ENCODE results near the gene FBXO27. TPM values are rescaled to one million over a fixed set of nuclear protein-coding genes. Genes with fewer than 3 reads are reported as not detected.

FBXO27 gene
- total and polyA plus RNA-seq, 2 of the 13 experiments (the other 11 are each of a cell fraction or from before 2014, with no cell fraction given), result 0.15 to 2.8 TPM

DNA sequence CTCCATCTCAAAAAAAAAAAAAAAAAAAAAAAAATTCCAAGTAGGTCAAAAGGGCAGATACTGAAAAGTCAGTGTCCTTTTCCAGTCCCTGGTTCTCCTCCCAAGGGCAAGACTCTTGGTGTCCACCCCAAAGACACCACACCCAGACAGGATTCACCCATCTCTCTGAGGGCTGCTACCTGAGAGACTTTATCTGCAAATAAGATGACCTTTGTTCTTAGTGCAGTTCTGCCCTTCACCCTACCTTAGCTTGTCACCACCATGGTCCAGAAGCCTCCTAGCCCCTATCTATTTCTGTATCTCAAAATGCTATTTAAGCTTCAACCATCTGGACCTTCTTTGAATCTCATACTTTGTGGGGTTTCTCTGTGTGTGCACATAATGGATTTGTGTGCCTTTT, 4.2 kb upstream of the FBXO27 start (continued):
- TF ChIP-seq CHD2 (IDR thresholded peaks at IDR 0.05; ENCODE audit: low read depth, low read length) (no peak), ZZZ3 (CRISPR knock-in tag; IDR thresholded peaks at IDR 0.05; ENCODE audit: borderline replicate concordance) (no peak), NONO (IDR thresholded peaks at IDR 0.05) (no peak), NONO (CRISPR knock-in tag; conservative IDR thresholded peaks at IDR 0.05) (no peak)

DNA sequence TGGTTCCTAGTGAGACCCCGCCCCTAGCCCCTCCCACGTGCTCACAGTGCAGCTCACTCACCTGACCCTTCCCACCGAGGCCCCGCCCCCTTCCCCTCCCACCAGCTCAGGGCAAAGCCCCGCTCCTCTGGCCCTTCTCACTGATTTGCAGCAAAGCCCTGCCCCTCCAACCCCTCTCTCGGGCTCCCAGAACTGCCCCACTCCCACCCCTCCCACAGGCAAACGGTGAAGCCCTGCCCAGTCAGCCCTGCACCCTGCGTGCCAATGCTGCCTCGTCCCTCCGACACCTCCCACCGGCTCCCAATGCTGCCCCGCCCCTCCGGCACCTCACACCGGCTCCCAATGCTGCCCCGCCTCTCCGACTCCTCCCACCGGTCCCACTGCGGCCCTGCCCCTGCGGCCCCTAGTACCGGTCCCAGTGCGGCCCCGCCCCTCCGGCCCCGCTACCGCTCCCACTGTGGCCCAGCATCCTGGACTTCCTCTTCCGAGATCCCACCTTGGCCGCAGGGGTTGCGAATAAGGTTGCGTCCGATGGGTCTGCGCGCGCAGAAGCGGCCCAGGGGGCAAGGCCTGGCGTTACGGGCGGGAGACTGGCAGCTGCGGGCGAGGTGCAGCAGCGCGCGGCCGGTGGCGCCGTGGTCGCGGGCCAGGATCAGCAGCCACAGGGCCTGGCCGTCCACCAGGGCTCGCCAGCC, 834 bp downstream of the FBXO27 start:
- intact Hi-C loops (cut with micrococcal nuclease; ENCODE audit: unreplicated experiment) (no loop called here), in situ Hi-C loops (cut with HindIII; ENCODE audit: extremely low pct_ligation_motif_present, low pct_unique_long_range_greater_than_20kb) (loop anchor here (5.0 kb wide), 1 partner anchor 56 kb away; no protein-coding TSS in a partner anchor)
- DNase-seq (ENCODE audit: low spot score) (no peak), FAIRE-seq (no peak), ATAC-seq (peak; percentile 88)
- no TSS peak for BruUV-seq (replicated peaks)
- Histone ChIP-seq H3K79me2 (ENCODE audit: insufficient read depth, low read length) (no peaks in the 10 kb centered on the region), H2AFZ (ENCODE audit: low read length) (no peak overlapping the region), H3K4me1 (ENCODE audit: insufficient read depth, low read length) (peaks cover 43% of the 10 kb centered on the region), H3K9me3 (ENCODE audit: low read length) (no peaks in the 10 kb centered on the region), H3K9ac (ENCODE audit: insufficient read depth, low read depth, low read length) (no peak overlapping the region; the same call in 1 of the 2 replicates), H3K36me3 (replicated peaks in 1 of 2; ENCODE audit: control insufficient read depth in 1 of 2, insufficient read depth in 2 of 2, low read length in 2 of 2) (no peaks in the 10 kb centered on the region), H3K27me3 (ENCODE audit: control insufficient read depth in 1 of 2, insufficient read depth in 2 of 2, low read length in 2 of 2) (no peaks in the 10 kb centered on the region; a peak in 1 of 5 replicates), H3K4me3 (replicated peaks in 1 of 3; ENCODE audit: insufficient read depth in 1 of 3, low read depth in 2 of 3, low read length in 3 of 3) (peak overlapping the region; percentile 48 to 68 (median 59)), H3K4me2 (ENCODE audit: low read depth, low read length) (peak overlapping the region; percentile 99), H4K20me1 (ENCODE audit: insufficient read depth, low read length) (no peaks in the 10 kb centered on the region), H3K27ac (ENCODE audit: extremely low read length, insufficient read depth, low read length) (peak overlapping the region; percentile 56)
- 22% methylated on average over 34 of the region's 49 CpGs for WGBS (ENCODE audit: low lambda C conversion rate)
- CTCF ChIA-PET (ENCODE audit: low intra/inter-chr PET ratio, low total read pairs), result no interaction called here
- POLR2A ChIA-PET, result interaction anchor here (0.6 to 1.0 kb wide), 4 partner anchors 51 to 114 kb away, joined by 3 to 5 read pairs (median 3); partner anchors contain the start of genes FBXO17, MRPS12 and SARS2
- TF ChIP-seq XRCC5 (optimal IDR thresholded peaks at IDR 0.05; ENCODE audit: low read length) (no peak), NCOA2 (CRISPR knock-in tag; IDR thresholded peaks at IDR 0.05) (no peak), MXI1 (IDR thresholded peaks at IDR 0.05; ENCODE audit: borderline replicate concordance, low read depth, low read length) (0 out of 3 replicates have a peak, but pooled peaks have one; percentile 8), SP4 (CRISPR knock-in tag; IDR thresholded peaks at IDR 0.05) (peak; percentile 80), ZMAT3 (CRISPR knock-in tag; conservative IDR thresholded peaks at IDR 0.05) (0 out of 2 replicates have a peak, but pooled peaks have one; percentile 6)
- TF ChIP-seq, protein P1, sequence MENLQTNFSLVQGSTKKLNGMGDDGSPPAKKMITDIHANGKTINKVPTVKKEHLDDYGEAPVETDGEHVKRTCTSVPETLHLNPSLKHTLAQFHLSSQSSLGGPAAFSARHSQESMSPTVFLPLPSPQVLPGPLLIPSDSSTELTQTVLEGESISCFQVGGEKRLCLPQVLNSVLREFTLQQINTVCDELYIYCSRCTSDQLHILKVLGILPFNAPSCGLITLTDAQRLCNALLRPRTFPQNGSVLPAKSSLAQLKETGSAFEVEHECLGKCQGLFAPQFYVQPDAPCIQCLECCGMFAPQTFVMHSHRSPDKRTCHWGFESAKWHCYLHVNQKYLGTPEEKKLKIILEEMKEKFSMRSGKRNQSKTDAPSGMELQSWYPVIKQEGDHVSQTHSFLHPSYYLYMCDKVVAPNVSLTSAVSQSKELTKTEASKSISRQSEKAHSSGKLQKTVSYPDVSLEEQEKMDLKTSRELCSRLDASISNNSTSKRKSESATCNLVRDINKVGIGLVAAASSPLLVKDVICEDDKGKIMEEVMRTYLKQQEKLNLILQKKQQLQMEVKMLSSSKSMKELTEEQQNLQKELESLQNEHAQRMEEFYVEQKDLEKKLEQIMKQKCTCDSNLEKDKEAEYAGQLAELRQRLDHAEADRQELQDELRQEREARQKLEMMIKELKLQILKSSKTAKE (CRISPR knock-in tag; IDR thresholded peaks at IDR 0.05; ENCODE audit: borderline replicate concordance), result no peak
- TF ChIP-seq, protein P2, sequence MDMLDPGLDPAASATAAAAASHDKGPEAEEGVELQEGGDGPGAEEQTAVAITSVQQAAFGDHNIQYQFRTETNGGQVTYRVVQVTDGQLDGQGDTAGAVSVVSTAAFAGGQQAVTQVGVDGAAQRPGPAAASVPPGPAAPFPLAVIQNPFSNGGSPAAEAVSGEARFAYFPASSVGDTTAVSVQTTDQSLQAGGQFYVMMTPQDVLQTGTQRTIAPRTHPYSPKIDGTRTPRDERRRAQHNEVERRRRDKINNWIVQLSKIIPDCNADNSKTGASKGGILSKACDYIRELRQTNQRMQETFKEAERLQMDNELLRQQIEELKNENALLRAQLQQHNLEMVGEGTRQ (IDR thresholded peaks at IDR 0.05; ENCODE audit: low read depth, low read length), result peak; percentile 39; the same call in 1 of the 2 replicates
- TF ChIP-seq, protein P2 (CRISPR knock-in tag; IDR thresholded peaks at IDR 0.05; ENCODE audit: borderline replicate concordance), result peak; percentile 65; the same call in 1 of the 2 replicates
